A549 (cell line): ENCODE measurements around the gene SPSB1.

Experiments used
- CTCF ChIP-seq: fragments of >200 bp; sonication (Bioruptor Twin); formaldehyde crosslinking; IDR thresholded peaks from 3 replicates; pipeline ENCODE4 v1.5.1; 2016
- EP300 ChIP-seq, 2 experiments: fragments of >200 bp; sonication (Bioruptor Twin); formaldehyde crosslinking; IDR thresholded peaks; 2 replicates in 1 of 2; 3 replicates in 1 of 2; pipeline ENCODE4 v1.6.1; 2016 to 2017
- JUNB ChIP-seq: fragments of >200 bp; sonication (Bioruptor Twin); formaldehyde crosslinking; IDR thresholded peaks from 2 replicates; pipeline ENCODE4 v1.6.1; 2016
- POLR2A ChIP-seq: IDR thresholded peaks from 2 replicates; pipeline ENCODE4 v1.6.1; 2012; ENCODE audit warnings: mild to moderate bottlenecking, low read length
- POLR2AphosphoS2 ChIP-seq: conservative IDR thresholded peaks from 2 replicates; pipeline ENCODE4 v1.6.1; 2012; ENCODE audit warnings: low read length, improper control_type of control experiment, inconsistent platforms
- RCOR1 ChIP-seq: fragments of 150-350 bp; IDR thresholded peaks from 2 replicates; pipeline ENCODE4 v1.6.1; 2014; ENCODE audit warnings: antibody characterized with exemption, low read length, low read depth

DNA sequence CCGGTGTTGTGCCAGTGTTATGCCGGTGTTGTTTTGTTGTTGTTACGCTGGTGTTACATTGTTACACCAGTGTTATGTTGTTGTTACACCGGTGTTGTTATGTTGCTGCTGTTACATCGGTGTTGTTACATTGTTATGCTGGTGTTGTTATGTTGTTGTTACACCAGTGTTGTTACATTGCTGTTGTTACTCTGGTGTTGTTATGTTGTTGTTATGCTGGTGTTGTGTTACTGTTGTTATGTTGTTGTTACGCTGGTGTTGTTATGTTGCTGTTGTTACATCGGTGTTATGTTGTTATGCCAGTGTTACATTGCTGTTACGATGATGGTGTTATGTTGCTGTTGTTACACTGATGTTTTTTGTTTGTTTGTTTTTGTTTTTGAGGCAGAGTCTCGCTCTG is 34.1 kb upstream of the SPSB1 start:
- TF ChIP-seq RCOR1 = no peak
- TF ChIP-seq JUNB = no peak
- no peak for TF ChIP-seq POLR2A
- TF ChIP-seq POLR2AphosphoS2 = no peak
- no peak for TF ChIP-seq CTCF
- no peak for TF ChIP-seq EP300 (IDR thresholded peaks at IDR 0.05)
